CD4-positive, alpha-beta T cell treated with Interleukin-21 for 1 hour (primary cell): Measurements from ENCODE around the gene PRPF40B.

Source experiments
- DNase-seq: peaks from one replicate; pipeline ENCODE4 v3.0.0-alpha.2; 2020

Gene PRPF40B

DNA sequence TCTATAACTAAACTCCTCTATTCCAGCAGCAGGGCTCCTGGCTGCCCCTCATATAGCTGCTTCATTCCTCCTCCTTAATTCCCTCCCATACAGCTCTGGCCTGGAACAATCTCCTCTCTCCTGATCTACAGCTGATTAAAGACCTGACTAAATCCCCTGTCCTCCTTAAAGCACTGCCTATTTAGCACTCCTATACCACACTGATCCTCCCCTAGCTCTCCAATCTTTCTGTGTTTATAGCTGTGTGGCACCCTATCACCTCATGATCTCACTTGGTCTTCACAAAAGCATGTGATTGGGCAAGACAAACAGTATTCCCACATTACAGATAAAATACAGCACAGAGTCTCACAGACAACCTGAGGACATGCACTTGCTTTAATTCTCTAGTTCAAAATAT is 66.4 kb downstream of the PRPF40B start:
- DNase-seq = no peak

DNA sequence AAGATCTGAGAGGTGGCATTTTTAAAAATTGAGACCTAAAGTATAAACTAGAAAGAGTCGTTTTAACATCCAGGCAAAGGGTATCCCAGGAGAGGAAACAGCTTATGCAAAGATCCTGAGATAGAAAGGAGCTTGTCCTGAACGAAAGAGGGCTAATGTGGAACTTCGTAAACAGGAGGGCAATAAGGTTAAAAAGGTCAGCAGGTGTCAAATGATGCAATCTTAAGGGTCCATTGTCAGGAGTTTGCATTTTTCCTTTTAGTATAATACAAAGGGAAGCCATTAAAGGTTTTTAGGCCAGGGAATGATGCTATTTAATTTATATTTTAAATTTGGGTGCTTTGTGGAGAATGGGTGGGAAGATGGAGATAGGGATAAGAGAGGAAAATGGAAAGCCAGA is 69.5 kb downstream of the PRPF40B start:
- DNase-seq = no peak

DNA sequence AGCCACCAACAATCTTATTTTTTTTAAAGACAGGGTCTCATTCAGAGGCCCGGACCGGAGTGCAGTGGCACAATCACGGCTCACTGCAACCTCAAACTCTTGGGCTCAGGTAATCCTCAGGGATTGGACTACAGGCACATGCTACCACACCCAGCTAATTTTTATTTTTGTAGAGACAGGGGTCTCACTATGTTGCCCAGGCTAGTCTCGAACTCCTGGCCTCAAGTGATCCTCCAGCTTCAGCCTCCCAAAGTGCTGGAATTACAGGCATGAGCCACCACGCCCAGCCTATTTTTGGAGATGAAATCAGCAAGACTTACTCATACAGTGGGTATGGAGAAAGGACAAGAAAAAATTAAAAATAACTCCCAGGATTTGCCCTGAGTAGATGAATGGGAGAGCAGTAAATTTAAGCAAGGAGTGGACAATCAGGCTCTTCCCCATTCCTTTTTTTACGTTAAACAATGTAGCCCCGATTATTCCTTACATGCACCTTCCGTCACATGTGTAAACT is 70.6 kb downstream of the PRPF40B start:
- no peak for DNase-seq
